Panc1 (cell line): ENCODE results near the gene TOGARAM2. TPM values are rescaled to one million over a fixed set of nuclear protein-coding genes. Genes with fewer than 3 reads are reported as not detected.

Experiments used
- ATAC-seq: fragments of 200-7000 bp; cut with Tn5 transposase; 2 replicates; pipeline ENCODE4 v1.9.1; 2020; ENCODE audit warnings: mild to moderate bottlenecking, moderate library complexity
- BruUV-seq: library from RNA; stranded (reverse); fragments of 400-500 nt; replicated peaks from 2 replicates; lab custom pipeline; 2021; lab: Mats Ljungman, UMichigan
- CTCF ChIA-PET: fragments of 300-600 bp; sonication (Branson Sonifier 250); formaldehyde crosslinking; loops from one replicate; lab custom pipeline; 2022; ENCODE audit warnings: antibody characterized with exemption; lab: Charles Lee
- POLR2A ChIA-PET: fragments of 300-600 bp; sonication (Branson Sonifier 250); formaldehyde crosslinking; loops from one replicate; lab custom pipeline; 2022; ENCODE audit warnings: antibody characterized with exemption; lab: Charles Lee
- DNase-seq: peaks from one replicate; pipeline ENCODE4 v3.0.0-alpha.2; 2010; ENCODE audit warnings: low read depth, low spot score
- H3K27ac ChIP-seq: 2 replicates; pipeline ENCODE4 v1.5.1; 2011; ENCODE audit warnings: mild to moderate bottlenecking, low read length, inconsistent platforms
- H3K27me3 ChIP-seq: fragments of 200-500 bp; sonication (Bioruptor generic); 2 replicates; pipeline ENCODE4 v1.6.0; 2014; ENCODE audit warnings: low read length, inconsistent platforms; ENCODE audit not compliant: control insufficient read depth, insufficient read depth
- H3K36me3 ChIP-seq: fragments of 200-500 bp; sonication (Bioruptor generic); 2 replicates; pipeline ENCODE4 v1.5.1; 2014; ENCODE audit warnings: inconsistent platforms, mild to moderate bottlenecking, low read length, moderate library complexity; ENCODE audit not compliant: control insufficient read depth, insufficient read depth
- H3K4me1 ChIP-seq: 2 replicates; pipeline ENCODE4 v1.5.1; 2011; ENCODE audit warnings: inconsistent platforms, mild to moderate bottlenecking, low read length, moderate library complexity; ENCODE audit not compliant: control insufficient read depth, insufficient read depth
- H3K4me3 ChIP-seq, 2 experiments: 2 replicates each; pipeline ENCODE4 v1.5.1; 2011 to 2012; ENCODE audit warnings: low read depth in 2 of 2, low read length in 2 of 2, mild to moderate bottlenecking in 2 of 2, inconsistent platforms in 1 of 2, moderate library complexity in 1 of 2
- H3K9me3 ChIP-seq: fragments of 200-500 bp; sonication (Bioruptor generic); 2 replicates; pipeline ENCODE4 v1.5.1; 2014; ENCODE audit warnings: low read depth, mild to moderate bottlenecking, inconsistent platforms, low read length, moderate library complexity; ENCODE audit not compliant: control insufficient read depth, insufficient read depth
- POLR2AphosphoS5 ChIP-seq: IDR thresholded peaks from 2 replicates; pipeline ENCODE4 v1.6.1; 2012; ENCODE audit warnings: mild to moderate bottlenecking, low read depth, low read length, moderate library complexity
- SIN3A ChIP-seq: IDR thresholded peaks from 2 replicates; pipeline ENCODE4 v1.6.1; 2012; ENCODE audit warnings: low read depth, mild to moderate bottlenecking, low read length, moderate library complexity, borderline replicate concordance; ENCODE audit not compliant: insufficient read depth
- TCF7L2 ChIP-seq: IDR thresholded peaks from 2 replicates; pipeline ENCODE4 v1.6.1; 2011; ENCODE audit warnings: mild to moderate bottlenecking, low read depth, low read length, inconsistent platforms
- in situ Hi-C: cut with HindIII; loops from 2 replicates; pipeline ENCODE4 v1.10.0; 2016; ENCODE audit warnings: low sequenced_read_pairs, low pct_unique_long_range_greater_than_20kb
- intact Hi-C: fragments of 100-400 bp; cut with micrococcal nuclease; formaldehyde crosslinking; loops from one replicate; pipeline ENCODE4 v1.10.0; 2022; ENCODE audit not compliant: unreplicated experiment
- total RNA-seq: library from RNA; stranded (reverse); gene quantifications from one replicate; pipeline ENCODE4 v1.2.1, GENCODE V29; 2021; ENCODE audit not compliant: unreplicated experiment
- TF ChIP-seq, protein P1 (sequence below): fragments of 450-650 bp; IDR thresholded peaks from 2 replicates; pipeline ENCODE4 v1.5.1; 2017; ENCODE audit warnings: mild to moderate bottlenecking
- TF ChIP-seq, protein P2 (sequence below), 2 experiments: IDR thresholded peaks; 2 replicates each; pipeline ENCODE4 v1.6.1; 2011 to 2012; ENCODE audit warnings: low read depth in 2 of 2, control low read depth in 1 of 2, low read length in 1 of 2, mild to moderate bottlenecking in 1 of 2, moderate library complexity in 1 of 2; ENCODE audit not compliant: insufficient read depth in 1 of 2

The TOGARAM2 gene
- total RNA-seq, 1 experiment from 2014 or later, result 0.44 TPM

DNA sequence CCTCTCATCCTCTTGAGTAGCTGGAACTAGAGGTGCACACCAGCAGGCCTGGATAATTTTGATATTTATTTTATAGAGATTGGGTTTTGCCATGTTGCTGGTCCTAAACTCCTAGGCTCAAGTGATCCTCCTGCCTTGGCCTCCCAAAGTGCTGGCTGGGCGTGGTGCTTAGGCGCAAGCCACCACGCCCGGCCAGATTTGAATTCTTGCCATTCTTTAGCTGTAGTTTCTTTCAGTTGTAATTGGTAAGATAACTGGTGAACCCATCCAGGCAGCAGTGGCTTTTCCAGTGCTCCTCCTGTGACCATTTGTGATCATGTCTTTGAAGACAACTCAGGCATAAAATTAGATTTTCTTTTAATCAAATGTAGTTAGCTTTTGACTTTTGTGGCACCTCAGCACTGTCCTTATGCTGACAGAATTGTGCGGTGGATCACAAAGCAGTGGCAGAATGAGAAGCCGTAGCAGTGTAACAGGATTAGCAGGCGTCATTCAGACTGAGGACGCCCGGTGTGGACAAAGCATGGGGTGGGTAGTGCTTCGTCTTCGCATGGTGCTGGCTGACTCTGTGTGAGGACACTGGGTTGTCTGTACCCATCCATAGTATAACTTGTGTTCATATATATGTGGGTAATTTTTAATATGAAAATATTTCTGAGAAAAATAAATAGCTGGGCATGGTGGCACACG lies 30.0 kb upstream of the TOGARAM2 start:
- peaks cover 28% of the 10 kb centered on the region for H3K36me3 ChIP-seq
- H3K27me3 ChIP-seq, result no peaks in the 10 kb centered on the region
- intact Hi-C loops, result loop anchor here (5.0 kb wide), 1 partner anchor 129 kb away; no protein-coding TSS in a partner anchor
- in situ Hi-C loops, result no loop called here
- ChIA-PET CTCF (no interaction called here), POLR2A (no interaction called here)
- peaks cover 7% of the 10 kb centered on the region; the same call in 1 of the 2 replicates for H3K9me3 ChIP-seq
- no TSS peak for BruUV-seq
- DNase-seq (no peak), ATAC-seq (no peak)
- H3K4me3 ChIP-seq, result no peak overlapping the region
- H3K4me1 ChIP-seq, result peaks cover 17% of the 10 kb centered on the region
- TF ChIP-seq, protein P1, sequence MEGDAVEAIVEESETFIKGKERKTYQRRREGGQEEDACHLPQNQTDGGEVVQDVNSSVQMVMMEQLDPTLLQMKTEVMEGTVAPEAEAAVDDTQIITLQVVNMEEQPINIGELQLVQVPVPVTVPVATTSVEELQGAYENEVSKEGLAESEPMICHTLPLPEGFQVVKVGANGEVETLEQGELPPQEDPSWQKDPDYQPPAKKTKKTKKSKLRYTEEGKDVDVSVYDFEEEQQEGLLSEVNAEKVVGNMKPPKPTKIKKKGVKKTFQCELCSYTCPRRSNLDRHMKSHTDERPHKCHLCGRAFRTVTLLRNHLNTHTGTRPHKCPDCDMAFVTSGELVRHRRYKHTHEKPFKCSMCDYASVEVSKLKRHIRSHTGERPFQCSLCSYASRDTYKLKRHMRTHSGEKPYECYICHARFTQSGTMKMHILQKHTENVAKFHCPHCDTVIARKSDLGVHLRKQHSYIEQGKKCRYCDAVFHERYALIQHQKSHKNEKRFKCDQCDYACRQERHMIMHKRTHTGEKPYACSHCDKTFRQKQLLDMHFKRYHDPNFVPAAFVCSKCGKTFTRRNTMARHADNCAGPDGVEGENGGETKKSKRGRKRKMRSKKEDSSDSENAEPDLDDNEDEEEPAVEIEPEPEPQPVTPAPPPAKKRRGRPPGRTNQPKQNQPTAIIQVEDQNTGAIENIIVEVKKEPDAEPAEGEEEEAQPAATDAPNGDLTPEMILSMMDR, result no peak
- TF ChIP-seq SIN3A, result no peak
- no peak for TF ChIP-seq POLR2AphosphoS5
- TF ChIP-seq TCF7L2, result no peak
- TF ChIP-seq, protein P2, sequence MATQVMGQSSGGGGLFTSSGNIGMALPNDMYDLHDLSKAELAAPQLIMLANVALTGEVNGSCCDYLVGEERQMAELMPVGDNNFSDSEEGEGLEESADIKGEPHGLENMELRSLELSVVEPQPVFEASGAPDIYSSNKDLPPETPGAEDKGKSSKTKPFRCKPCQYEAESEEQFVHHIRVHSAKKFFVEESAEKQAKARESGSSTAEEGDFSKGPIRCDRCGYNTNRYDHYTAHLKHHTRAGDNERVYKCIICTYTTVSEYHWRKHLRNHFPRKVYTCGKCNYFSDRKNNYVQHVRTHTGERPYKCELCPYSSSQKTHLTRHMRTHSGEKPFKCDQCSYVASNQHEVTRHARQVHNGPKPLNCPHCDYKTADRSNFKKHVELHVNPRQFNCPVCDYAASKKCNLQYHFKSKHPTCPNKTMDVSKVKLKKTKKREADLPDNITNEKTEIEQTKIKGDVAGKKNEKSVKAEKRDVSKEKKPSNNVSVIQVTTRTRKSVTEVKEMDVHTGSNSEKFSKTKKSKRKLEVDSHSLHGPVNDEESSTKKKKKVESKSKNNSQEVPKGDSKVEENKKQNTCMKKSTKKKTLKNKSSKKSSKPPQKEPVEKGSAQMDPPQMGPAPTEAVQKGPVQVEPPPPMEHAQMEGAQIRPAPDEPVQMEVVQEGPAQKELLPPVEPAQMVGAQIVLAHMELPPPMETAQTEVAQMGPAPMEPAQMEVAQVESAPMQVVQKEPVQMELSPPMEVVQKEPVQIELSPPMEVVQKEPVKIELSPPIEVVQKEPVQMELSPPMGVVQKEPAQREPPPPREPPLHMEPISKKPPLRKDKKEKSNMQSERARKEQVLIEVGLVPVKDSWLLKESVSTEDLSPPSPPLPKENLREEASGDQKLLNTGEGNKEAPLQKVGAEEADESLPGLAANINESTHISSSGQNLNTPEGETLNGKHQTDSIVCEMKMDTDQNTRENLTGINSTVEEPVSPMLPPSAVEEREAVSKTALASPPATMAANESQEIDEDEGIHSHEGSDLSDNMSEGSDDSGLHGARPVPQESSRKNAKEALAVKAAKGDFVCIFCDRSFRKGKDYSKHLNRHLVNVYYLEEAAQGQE (IDR thresholded peaks at IDR 0.05; ENCODE audit: insufficient read depth in 1 of 2, low read depth in 2 of 2, low read length in 1 of 2), result no peak
- H3K27ac ChIP-seq, result no peak overlapping the region

DNA sequence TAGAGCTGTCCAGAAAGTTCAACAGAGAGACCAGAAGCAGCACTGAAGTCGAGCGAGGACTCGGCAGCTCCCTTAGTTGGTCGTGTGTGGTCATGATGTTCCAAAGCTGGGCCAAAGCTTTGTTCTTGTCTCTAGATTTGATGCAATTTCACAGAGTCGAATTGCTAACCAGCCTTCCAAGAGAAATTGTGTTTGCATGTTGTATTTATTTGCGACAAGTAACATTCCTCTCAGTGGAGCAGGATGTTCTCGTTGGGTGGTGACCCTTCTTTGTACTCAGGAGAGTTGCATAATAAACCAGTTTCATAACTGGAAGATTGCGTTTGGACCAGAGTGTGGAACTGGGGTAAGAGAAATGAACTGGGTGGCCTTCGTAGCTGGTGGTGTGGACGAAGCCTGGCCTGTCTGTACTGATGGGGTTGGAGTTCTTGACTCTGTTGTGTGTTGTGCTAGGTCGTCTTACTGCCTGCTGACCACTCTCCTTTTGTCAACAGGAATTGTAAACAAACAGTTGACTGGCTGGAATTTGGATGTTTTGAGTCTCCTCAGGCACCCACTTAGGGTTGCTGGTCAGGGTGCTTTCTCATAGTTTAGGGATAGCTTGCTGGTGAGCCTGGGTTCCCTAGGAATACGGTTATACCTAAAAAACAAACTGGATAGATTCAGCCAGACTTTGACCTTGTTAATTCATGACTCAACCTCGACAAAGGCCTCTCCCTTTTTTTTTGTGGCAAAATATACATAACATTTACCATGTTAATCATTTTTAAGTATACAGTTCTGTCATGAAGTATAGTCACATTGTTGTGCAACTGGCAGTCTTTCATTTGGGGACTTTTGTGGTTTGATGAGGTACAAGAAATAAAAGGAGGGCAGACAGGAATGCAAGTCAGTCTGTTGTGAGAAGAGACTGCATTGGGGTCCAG lies 28.9 kb upstream of the TOGARAM2 start:
- Histone ChIP-seq H3K9me3 (peaks cover 7% of the 10 kb centered on the region; the same call in 1 of the 2 replicates), H3K27me3 (no peaks in the 10 kb centered on the region), H3K4me3 (no peak overlapping the region), H3K27ac (no peak overlapping the region), H3K36me3 (peaks cover 19% of the 10 kb centered on the region), H3K4me1 (peaks cover 19% of the 10 kb centered on the region)
- DNase-seq (no peak), ATAC-seq (no peak)
- POLR2A ChIA-PET, result no interaction called here
- no peak for TF ChIP-seq POLR2AphosphoS5
- TF ChIP-seq SIN3A, result no peak
- no peak for TF ChIP-seq TCF7L2
- TF ChIP-seq, protein P2 (IDR thresholded peaks at IDR 0.05; ENCODE audit: insufficient read depth in 1 of 2, low read depth in 2 of 2, low read length in 1 of 2), result no peak
- TF ChIP-seq, protein P1, result no peak
- CTCF ChIA-PET, result no interaction called here
- intact Hi-C loops (loop anchor here (5.0 kb wide), 1 partner anchor 130 kb away; no protein-coding TSS in a partner anchor), in situ Hi-C loops (no loop called here)
- no TSS peak for BruUV-seq
